Activated T-cell treated with anti-CD3 and anti-CD28 coated beads, Interleukin-2, amount 50 U/mL, for 48 hours (primary cell): Measurements from ENCODE around the gene JPH4.

Source experiments
- DNase-seq, 2 experiments: peaks; one replicate each; pipeline ENCODE4 v3.0.0-alpha.2; 2020

The JPH4 gene

GRCh38 chr14:23577710-23578392 lies 739 bp downstream of the JPH4 start:
- DNase-seq, result no peak

DNA sequence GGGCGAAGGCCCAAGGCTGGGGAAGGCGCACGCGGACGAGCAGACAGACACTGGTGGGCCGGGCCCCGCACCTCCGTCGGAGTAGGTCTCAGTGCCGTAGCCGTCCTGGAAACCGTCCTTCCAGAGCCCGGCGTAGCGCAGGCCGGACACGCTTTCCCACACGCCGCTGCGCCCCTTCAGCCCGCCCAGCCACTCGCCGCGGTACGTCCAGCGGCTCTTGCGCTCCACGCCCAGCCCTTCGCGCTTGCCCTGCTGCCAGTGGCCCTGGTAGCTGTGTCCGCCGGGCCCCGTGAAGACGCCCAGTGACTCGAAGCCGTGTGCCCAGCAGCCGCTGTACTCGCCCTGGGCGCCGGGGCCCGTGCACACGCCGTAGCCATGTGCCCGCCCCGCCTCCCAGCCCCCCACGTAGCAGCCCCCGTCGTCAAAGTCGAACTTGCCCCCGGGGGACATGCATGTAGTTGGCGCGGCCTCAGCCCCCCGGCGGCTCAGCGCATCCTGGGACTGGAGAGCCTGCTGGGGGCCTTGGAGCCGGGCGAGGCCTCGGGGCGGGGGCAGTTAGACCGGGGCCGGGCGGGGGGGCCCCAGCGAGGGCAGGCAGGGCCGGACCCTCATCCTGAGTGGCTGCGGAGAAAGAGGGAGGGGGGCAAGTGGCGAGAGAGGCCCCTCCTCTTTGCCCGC lies 1.4 kb downstream of the JPH4 start:
- no peak for DNase-seq

DNA sequence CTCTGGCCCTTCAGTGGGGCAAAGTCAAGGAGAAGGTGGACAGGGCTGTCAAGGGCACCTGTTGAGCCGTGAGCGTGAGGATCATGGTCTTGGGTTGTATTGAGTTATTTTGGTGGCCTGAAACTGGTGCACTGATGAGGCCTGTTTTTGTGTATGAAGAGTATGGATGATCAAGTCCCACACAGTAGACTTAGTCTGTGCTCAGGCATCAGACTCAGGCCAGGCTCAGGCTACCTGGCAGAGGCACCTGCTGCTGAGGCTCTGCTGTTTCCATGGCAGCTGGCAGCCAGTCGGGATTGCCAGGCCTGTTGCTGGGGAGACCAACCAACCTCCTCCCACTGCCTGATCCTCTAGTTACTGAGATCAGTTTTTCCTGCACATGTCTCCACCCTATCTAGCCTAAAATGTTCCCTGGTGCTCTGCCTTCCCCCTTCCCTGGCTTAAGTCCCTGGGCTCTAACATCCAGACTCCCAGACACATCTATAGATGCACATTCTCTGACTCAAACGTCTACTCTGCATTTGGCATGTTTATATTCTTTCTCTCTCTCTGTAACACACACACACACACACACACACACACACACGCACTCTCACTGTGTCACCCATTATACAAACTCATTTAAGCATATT lies 5.1 kb downstream of the JPH4 start:
- DNase-seq, result no peak

GRCh38 chr14:23572836-23573235 lies 5.8 kb downstream of the JPH4 start:
- no peak for DNase-seq

GRCh38 chr14:23572524-23572828 lies 6.1 kb downstream of the JPH4 start:
- no peak for DNase-seq

- no peak for DNase-seq
These were observed 6.7 kb downstream of the JPH4 start for GRCh38 chr14:23571701-23572523.

- peak in 1 of 2 experiments; percentile 11 for DNase-seq
These were observed 7.6 kb downstream of the JPH4 start for GRCh38 chr14:23570806-23571483.

GRCh38 chr14:23569443-23570151 lies 9.0 kb downstream of the JPH4 start:
- DNase-seq, result no peak

GRCh38 chr14:23568600-23569331 lies 9.8 kb downstream of the JPH4 start:
- peak in 1 of 2 experiments; percentile 52 for DNase-seq

- DNase-seq, result no peak
These were observed 10.5 kb downstream of the JPH4 start for GRCh38 chr14:23568021-23568599.

- DNase-seq, result peak; percentile 94 to 95
These were observed 11.2 kb downstream of the JPH4 start, which contains the start of gene AP1G2 for GRCh38 chr14:23567186-23568020. Gene AP1G2, minus strand, starts transcription at chr14:23567791. Its CDS starts 477 bp downstream, at chr14:23567314.

- no peak for DNase-seq
These were observed 11.8 kb downstream of the JPH4 start for GRCh38 chr14:23566778-23567185.

DNA sequence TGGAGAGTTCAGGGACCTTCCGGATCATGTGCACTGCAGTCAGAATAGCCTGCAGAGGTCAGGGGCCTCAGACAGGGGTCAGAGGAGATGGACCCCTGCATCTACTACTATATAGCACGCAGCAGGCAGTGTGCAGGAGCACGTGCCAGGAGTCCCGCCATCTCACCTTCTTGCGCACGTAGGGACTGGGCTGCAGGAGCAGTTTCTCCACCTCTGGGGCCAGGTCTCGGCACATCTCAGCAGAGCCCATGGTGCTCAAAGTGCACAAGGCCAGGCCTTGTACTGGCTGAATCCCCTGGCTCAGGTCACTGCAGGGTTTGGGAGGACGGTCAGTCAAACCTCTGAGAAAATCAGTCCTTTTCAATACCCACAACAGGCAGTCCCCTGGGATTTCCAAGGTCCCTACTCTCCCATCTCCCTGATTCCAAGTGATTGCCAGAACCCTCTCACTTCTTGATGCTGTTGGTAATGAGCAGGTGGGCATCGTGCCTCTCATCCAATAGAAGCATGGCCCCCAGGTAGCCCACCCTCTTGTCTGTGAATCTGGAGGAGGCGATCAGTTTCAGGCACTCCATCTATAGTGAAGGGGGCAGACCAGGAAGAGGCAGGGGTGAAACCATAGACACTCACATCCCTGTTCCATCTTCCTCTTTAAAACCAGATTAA lies 12.3 kb downstream of the JPH4 start:
- no peak for DNase-seq

GRCh38 chr14:23565626-23566025 lies 13.0 kb downstream of the JPH4 start:
- DNase-seq, result no peak

DNA sequence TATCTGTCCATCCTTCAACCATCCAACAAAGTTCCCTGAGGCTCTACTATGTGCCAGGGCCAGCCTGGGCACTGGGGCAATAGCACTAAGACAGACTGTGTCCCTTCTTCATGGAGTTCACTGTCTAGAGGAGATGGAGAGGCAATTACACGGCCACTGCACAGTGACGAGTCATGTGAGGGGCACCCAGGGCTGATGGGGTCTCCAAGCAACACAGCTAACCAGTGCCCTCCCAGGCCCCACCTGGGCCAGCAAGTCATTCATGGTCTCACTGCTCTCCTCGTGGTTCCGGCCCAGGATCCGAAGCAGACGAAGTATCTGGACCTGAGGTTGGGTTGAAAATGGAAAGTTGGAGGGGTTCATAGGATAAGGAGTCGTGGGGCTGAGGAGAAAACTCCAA lies 13.7 kb downstream of the JPH4 start:
- no peak for DNase-seq

- DNase-seq, result no peak
These were observed 14.3 kb downstream of the JPH4 start for GRCh38 chr14:23564181-23564812.

DNA sequence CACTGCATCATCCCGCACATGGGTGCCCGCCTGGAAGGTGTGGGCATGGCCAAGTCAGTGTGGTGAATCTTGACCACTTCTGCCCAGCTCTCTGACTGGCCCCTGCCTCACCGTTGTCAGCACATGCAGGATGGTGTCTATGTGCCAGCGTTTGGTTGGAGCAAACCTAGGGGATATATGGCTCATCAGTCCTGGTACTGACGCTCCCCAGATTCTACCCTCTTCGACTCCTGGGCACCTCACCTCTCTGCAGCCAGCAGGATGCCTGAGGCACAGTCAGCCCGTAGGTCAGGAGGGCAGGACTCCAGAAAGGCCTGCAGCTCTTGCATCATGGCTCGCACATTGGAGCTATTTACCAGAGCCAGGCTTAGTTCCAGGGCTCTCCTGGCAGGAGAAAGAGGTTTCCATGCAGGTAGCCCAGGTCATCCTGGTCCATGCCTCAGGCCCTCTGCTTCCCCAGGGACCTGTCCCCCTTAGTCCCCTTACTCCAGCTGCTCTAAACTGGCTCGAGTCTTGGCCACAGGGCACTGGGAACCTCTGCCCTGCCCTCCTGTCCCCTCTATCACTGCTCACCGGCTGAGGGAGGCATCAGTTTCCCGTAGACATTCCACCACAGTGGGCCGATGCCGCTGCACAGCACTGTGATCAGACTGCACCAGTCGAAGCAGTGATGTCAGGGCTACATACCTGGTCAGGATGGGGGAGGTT lies 15.0 kb downstream of the JPH4 start:
- no peak for DNase-seq

- DNase-seq, result peak; percentile 61 to 66
These were observed 15.6 kb downstream of the JPH4 start for GRCh38 chr14:23562822-23563472.
